ENCODE measurements around the gene HERPUD1.
"Not testable (repeated sequence)": the region's sequence is repeated elsewhere in the genome, so short reads cannot be mapped to it uniquely, and the experiment has no call there.

Gene HERPUD1

GRCh38 chr16:56985962-56986360, 54.0 kb downstream of the HERPUD1 start:
- Histone ChIP-seq H3K4me2 (ENCODE audit: low read depth, low read length) (no peak overlapping the region), H3K9ac (ENCODE audit: low read length) (no peak overlapping the region), H3K27me3 (replicated peaks; ENCODE audit: insufficient read depth, low read length) (peaks cover 52% of the 10 kb centered on the region), H3K4me1 (ENCODE audit: low read length) (0 out of 2 replicates have a peak, but pooled peaks cover 6% of the 10 kb centered on the region), H3K9me2 (replicated peaks; ENCODE audit: insufficient read depth, low read length) (no peaks in the 10 kb centered on the region), H4K20me1 (ENCODE audit: insufficient read depth, low read length) (no peaks in the 10 kb centered on the region; the same call in 1 of the 2 replicates), H3K4me3 (ENCODE audit: low read length) (no peak overlapping the region), H3K79me2 (ENCODE audit: low read length) (no peaks in the 10 kb centered on the region), H3K36me3 (replicated peaks; ENCODE audit: insufficient read depth, low read length) (no peaks in the 10 kb centered on the region), H3K9me3 (replicated peaks; ENCODE audit: insufficient read depth, low read length) (no peaks in the 10 kb centered on the region), H3F3A (ENCODE audit: insufficient read depth, low read length) (no peaks in the 10 kb centered on the region; the same call in 1 of the 2 replicates), H2AFZ (ENCODE audit: low read length) (no peak overlapping the region), H3K27ac (ENCODE audit: low read length) (no peak overlapping the region)
- TF ChIP-seq EZH2 (optimal IDR thresholded peaks at IDR 0.05; ENCODE audit: low read depth, low read length) (no peak), CTCF (IDR thresholded peaks at IDR 0.05; ENCODE audit: low read length) (no peak), EZH2phosphoT487 (IDR thresholded peaks at IDR 0.05; ENCODE audit: low read length) (no peak)
- no peak for DNase-seq

- H3K4me3 ChIP-seq (ENCODE audit: low read length) = no peak overlapping the region
- 0 out of 2 replicates have a peak, but pooled peaks cover 6% of the 10 kb centered on the region for H3K4me1 ChIP-seq (ENCODE audit: low read length)
- H3K27ac ChIP-seq (ENCODE audit: low read length) = no peak overlapping the region
- no peaks in the 10 kb centered on the region for H4K20me1 ChIP-seq (ENCODE audit: insufficient read depth, low read length)
- peaks cover 48% of the 10 kb centered on the region for H3K27me3 ChIP-seq (replicated peaks; ENCODE audit: insufficient read depth, low read length)
- H3K9me3 ChIP-seq (replicated peaks; ENCODE audit: insufficient read depth, low read length) = no peaks in the 10 kb centered on the region
- H3K4me2 ChIP-seq (ENCODE audit: low read depth, low read length) = no peak overlapping the region
- DNase-seq = no peak
- no peaks in the 10 kb centered on the region for H3K79me2 ChIP-seq (ENCODE audit: low read length)
- H3K9me2 ChIP-seq (replicated peaks; ENCODE audit: insufficient read depth, low read length) = no peaks in the 10 kb centered on the region
- H3K9ac ChIP-seq (ENCODE audit: low read length) = no peak overlapping the region
- no peak overlapping the region for H2AFZ ChIP-seq (ENCODE audit: low read length)
- TF ChIP-seq EZH2phosphoT487 (IDR thresholded peaks at IDR 0.05; ENCODE audit: low read length) = no peak
- TF ChIP-seq CTCF (IDR thresholded peaks at IDR 0.05; ENCODE audit: low read length) = no peak
- TF ChIP-seq EZH2 (optimal IDR thresholded peaks at IDR 0.05; ENCODE audit: low read depth, low read length) = no peak
- H3K36me3 ChIP-seq (replicated peaks; ENCODE audit: insufficient read depth, low read length) = no peaks in the 10 kb centered on the region
- H3F3A ChIP-seq (ENCODE audit: insufficient read depth, low read length) = no peaks in the 10 kb centered on the region
Measured at GRCh38 chr16:56986361-56986760, 54.4 kb downstream of the HERPUD1 start.

GRCh38 chr16:56986908-56987307, 55.0 kb downstream of the HERPUD1 start:
- H2AFZ ChIP-seq (ENCODE audit: low read length); H3K4me3 ChIP-seq (ENCODE audit: low read length); H3K4me2 ChIP-seq (ENCODE audit: low read depth, low read length); H3K79me2 ChIP-seq (ENCODE audit: low read length); H3K36me3 ChIP-seq (replicated peaks; ENCODE audit: insufficient read depth, low read length); H3F3A ChIP-seq (ENCODE audit: insufficient read depth, low read length); H3K4me1 ChIP-seq (ENCODE audit: low read length); H4K20me1 ChIP-seq (ENCODE audit: insufficient read depth, low read length); H3K9me3 ChIP-seq (replicated peaks; ENCODE audit: insufficient read depth, low read length); H3K9me2 ChIP-seq (replicated peaks; ENCODE audit: insufficient read depth, low read length); H3K9ac ChIP-seq (ENCODE audit: low read length); H3K27ac ChIP-seq (ENCODE audit: low read length); DNase-seq: not testable (repeated sequence)
- peaks cover 43% of the 10 kb centered on the region for H3K27me3 ChIP-seq (replicated peaks; ENCODE audit: insufficient read depth, low read length)

- Histone ChIP-seq H3K27me3 (replicated peaks; ENCODE audit: insufficient read depth, low read length) (peaks cover 35% of the 10 kb centered on the region), H3K4me2 (ENCODE audit: low read depth, low read length) (no peak overlapping the region)
Measured at GRCh38 chr16:56987692-56988091, 55.8 kb downstream of the HERPUD1 start.

More at GRCh38 chr16:56987692-56988091, 55.8 kb downstream of the HERPUD1 start:
- H3K36me3 ChIP-seq (replicated peaks; ENCODE audit: insufficient read depth, low read length) = no peaks in the 10 kb centered on the region
- DNase-seq = no peak
- H2AFZ ChIP-seq (ENCODE audit: low read length) = no peak overlapping the region
- no peak overlapping the region for H3K9ac ChIP-seq (ENCODE audit: low read length)
- no peak overlapping the region for H3K27ac ChIP-seq (ENCODE audit: low read length)
- no peaks in the 10 kb centered on the region for H3F3A ChIP-seq (ENCODE audit: insufficient read depth, low read length)
- H3K9me2 ChIP-seq (replicated peaks; ENCODE audit: insufficient read depth, low read length) = no peaks in the 10 kb centered on the region
- TF ChIP-seq EZH2phosphoT487 (IDR thresholded peaks at IDR 0.05; ENCODE audit: low read length) (no peak), EZH2 (optimal IDR thresholded peaks at IDR 0.05; ENCODE audit: low read depth, low read length) (no peak), CTCF (IDR thresholded peaks at IDR 0.05; ENCODE audit: low read length) (no peak)
- H3K4me1 ChIP-seq (ENCODE audit: low read length) = 0 out of 2 replicates have a peak, but pooled peaks cover 6% of the 10 kb centered on the region
- no peaks in the 10 kb centered on the region for H3K79me2 ChIP-seq (ENCODE audit: low read length)
- H3K4me3 ChIP-seq (ENCODE audit: low read length) = no peak overlapping the region
- H4K20me1 ChIP-seq (ENCODE audit: insufficient read depth, low read length) = no peaks in the 10 kb centered on the region
- no peaks in the 10 kb centered on the region for H3K9me3 ChIP-seq (replicated peaks; ENCODE audit: insufficient read depth, low read length)

Measured in MM.1S (cell line).